ENCODE measurements around the gene CLCN3.
"Not testable (repeated sequence)": the region's sequence is repeated elsewhere in the genome, so short reads cannot be mapped to it uniquely, and the experiment has no call there.

CLCN3 gene

GRCh38 chr4:169658196-169658595, 37.8 kb downstream of the CLCN3 start:
- no peaks in the 10 kb centered on the region for H3K27me3 Mint-ChIP-seq
- H3K4me1 Mint-ChIP-seq (ENCODE audit: low read depth): peaks cover 25% of the 10 kb centered on the region
- no peak overlapping the region for H3K4me3 Mint-ChIP-seq
- H3K27ac Mint-ChIP-seq: no peak overlapping the region
- peaks cover 20% of the 10 kb centered on the region for H3K36me3 Mint-ChIP-seq (ENCODE audit: low read depth)
- no peaks in the 10 kb centered on the region for H3K9me3 Mint-ChIP-seq

DNA sequence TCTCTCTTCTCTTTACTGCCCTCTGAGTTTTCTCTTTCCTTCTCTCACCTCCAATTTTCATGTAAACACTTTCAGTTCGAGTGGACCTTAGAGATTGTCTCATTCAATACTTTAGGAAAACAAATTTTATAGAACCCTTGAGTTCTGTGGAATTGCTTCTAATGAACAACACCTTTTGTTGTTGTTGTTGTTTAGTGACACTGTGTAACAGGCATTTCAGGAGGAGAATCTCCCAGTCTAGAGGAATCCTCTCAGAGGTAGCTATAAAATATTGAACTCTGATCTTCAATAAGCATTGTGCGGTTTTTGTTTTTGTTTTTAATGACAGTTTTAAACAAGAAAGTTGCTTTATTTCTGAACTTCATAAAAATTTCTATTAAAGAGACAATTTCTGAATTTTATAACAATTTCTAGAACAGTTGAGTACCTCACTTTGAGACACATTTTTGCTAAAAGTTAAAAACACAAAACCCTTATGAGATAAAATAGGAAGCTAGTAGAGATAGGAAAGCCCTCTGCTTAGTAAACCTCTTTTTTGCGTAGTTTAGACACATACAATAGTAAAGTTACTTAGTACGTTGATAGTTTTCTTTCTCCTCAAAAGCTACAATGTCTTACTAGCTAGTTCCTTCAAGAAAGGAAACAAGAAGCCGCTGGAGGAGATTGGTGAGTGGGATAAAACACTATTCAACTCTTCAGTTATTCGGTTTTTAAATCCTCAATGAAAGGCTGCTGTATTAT, 38.8 kb downstream of the CLCN3 start:
- Mint-ChIP-seq H3K27me3 (no peaks in the 10 kb centered on the region), H3K27ac (peak overlapping the region; percentile 88), H3K36me3 (ENCODE audit: low read depth) (peaks cover 21% of the 10 kb centered on the region), H3K4me1 (ENCODE audit: low read depth) (peaks cover 31% of the 10 kb centered on the region), H3K9me3 (no peaks in the 10 kb centered on the region), H3K4me3 (peak overlapping the region; percentile 91)

GRCh38 chr4:169659716-169660670, 39.6 kb downstream of the CLCN3 start:
- Mint-ChIP-seq H3K27me3 (no peaks in the 10 kb centered on the region), H3K36me3 (ENCODE audit: low read depth) (peaks cover 19% of the 10 kb centered on the region), H3K27ac (peak overlapping the region; percentile 84), H3K4me3 (peak overlapping the region; percentile 91), H3K9me3 (no peaks in the 10 kb centered on the region), H3K4me1 (ENCODE audit: low read depth) (peaks cover 39% of the 10 kb centered on the region)

- Mint-ChIP-seq H3K4me3 (peak overlapping the region; percentile 91), H3K27me3 (no peaks in the 10 kb centered on the region), H3K4me1 (ENCODE audit: low read depth) (peaks cover 46% of the 10 kb centered on the region)
These were observed 40.6 kb downstream of the CLCN3 start for GRCh38 chr4:169660929-169661328.

GRCh38 chr4:169661761-169662160, 41.4 kb downstream of the CLCN3 start:
- Mint-ChIP-seq H3K9me3 (peaks cover 6% of the 10 kb centered on the region), H3K4me3 (no peak overlapping the region), H3K4me1 (ENCODE audit: low read depth) (peaks cover 46% of the 10 kb centered on the region), H3K36me3 (ENCODE audit: low read depth) (peaks cover 22% of the 10 kb centered on the region), H3K27ac (no peak overlapping the region), H3K27me3 (no peaks in the 10 kb centered on the region)

More at GRCh38 chr4:169660929-169661328, 40.6 kb downstream of the CLCN3 start:
- Mint-ChIP-seq H3K27ac (no peak overlapping the region), H3K36me3 (ENCODE audit: low read depth) (peaks cover 18% of the 10 kb centered on the region), H3K9me3 (no peaks in the 10 kb centered on the region)

DNA sequence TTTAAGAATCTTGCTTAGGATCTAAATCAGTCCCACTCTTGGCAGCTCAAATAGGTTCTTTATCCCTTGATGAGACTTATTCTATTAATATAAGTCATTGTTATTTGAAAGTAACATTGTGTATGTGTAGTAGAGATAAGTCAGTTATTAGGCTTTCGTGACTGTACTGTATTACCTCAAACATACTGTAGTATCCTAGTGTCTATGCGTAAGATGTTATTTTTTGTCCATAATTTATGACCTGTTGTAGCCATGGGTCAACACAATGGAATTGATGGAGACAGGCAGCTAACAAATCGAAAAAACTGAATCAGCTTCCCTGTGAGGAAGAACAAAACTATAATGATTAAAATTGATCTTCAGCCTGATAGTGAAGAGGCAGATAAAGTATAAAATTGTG, 41.8 kb downstream of the CLCN3 start:
- peaks cover 6% of the 10 kb centered on the region for H3K9me3 Mint-ChIP-seq
- no peaks in the 10 kb centered on the region for H3K27me3 Mint-ChIP-seq
- H3K4me1 Mint-ChIP-seq (ENCODE audit: low read depth): peaks cover 46% of the 10 kb centered on the region
- no peak overlapping the region for H3K4me3 Mint-ChIP-seq
- no peak overlapping the region for H3K27ac Mint-ChIP-seq
- peaks cover 24% of the 10 kb centered on the region for H3K36me3 Mint-ChIP-seq (ENCODE audit: low read depth)

- peaks cover 34% of the 10 kb centered on the region for H3K36me3 Mint-ChIP-seq (ENCODE audit: low read depth)
- H3K27me3 Mint-ChIP-seq: no peaks in the 10 kb centered on the region
- peaks cover 46% of the 10 kb centered on the region for H3K4me1 Mint-ChIP-seq (ENCODE audit: low read depth)
- peaks cover 6% of the 10 kb centered on the region for H3K9me3 Mint-ChIP-seq
- H3K4me3 Mint-ChIP-seq: no peak overlapping the region
- H3K27ac Mint-ChIP-seq: no peak overlapping the region
These were observed 43.0 kb downstream of the CLCN3 start for GRCh38 chr4:169663402-169663801.

DNA sequence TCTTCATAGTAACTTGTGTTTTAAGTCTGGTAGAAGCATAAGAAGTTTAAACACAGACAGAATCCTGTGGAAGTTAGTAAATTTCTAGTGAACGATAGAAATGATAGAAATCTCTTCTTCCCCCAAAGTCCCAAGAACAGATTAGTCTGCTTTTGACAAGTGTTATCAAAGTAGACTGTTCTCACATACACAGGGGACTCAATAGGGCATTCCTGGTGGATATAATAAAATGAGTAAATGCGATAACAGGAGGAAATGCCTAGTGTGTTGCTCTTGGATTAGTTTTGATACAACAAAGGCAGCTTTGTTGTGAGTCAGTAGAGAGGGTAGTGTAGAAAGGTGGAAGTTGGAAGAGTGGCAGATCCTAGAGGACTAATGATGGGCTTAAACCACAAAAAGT, 43.5 kb downstream of the CLCN3 start:
- H3K27ac Mint-ChIP-seq: peak overlapping the region; percentile 68
- H3K27me3 Mint-ChIP-seq: no peaks in the 10 kb centered on the region
- peaks cover 37% of the 10 kb centered on the region for H3K36me3 Mint-ChIP-seq (ENCODE audit: low read depth)
- peaks cover 6% of the 10 kb centered on the region for H3K9me3 Mint-ChIP-seq
- H3K4me3 Mint-ChIP-seq: no peak overlapping the region
- peaks cover 43% of the 10 kb centered on the region for H3K4me1 Mint-ChIP-seq (ENCODE audit: low read depth)

DNA sequence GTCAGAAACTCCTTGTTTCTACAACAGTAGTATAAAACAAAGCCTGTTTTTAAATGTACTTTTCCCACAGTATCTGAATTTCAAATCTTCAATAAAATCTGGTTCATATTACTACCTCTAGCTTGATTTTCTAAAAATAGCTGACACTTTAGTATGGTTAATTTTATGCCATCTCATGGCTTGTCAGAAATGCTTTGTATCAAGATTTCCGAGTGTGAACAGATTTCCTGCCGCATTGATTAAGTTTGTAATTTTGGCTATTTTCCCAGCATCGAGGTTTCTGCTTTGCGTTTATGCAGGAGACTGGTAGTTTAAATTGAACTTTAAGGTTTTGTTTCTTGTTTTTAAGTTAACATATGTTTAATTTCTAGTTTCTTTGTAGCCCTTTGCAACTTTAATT, 44.2 kb downstream of the CLCN3 start:
- Mint-ChIP-seq H3K4me1 (ENCODE audit: low read depth) (peaks cover 38% of the 10 kb centered on the region), H3K4me3 (no peak overlapping the region), H3K27ac (no peak overlapping the region), H3K27me3 (no peaks in the 10 kb centered on the region), H3K9me3 (peaks cover 6% of the 10 kb centered on the region), H3K36me3 (ENCODE audit: low read depth) (peaks cover 40% of the 10 kb centered on the region)

DNA sequence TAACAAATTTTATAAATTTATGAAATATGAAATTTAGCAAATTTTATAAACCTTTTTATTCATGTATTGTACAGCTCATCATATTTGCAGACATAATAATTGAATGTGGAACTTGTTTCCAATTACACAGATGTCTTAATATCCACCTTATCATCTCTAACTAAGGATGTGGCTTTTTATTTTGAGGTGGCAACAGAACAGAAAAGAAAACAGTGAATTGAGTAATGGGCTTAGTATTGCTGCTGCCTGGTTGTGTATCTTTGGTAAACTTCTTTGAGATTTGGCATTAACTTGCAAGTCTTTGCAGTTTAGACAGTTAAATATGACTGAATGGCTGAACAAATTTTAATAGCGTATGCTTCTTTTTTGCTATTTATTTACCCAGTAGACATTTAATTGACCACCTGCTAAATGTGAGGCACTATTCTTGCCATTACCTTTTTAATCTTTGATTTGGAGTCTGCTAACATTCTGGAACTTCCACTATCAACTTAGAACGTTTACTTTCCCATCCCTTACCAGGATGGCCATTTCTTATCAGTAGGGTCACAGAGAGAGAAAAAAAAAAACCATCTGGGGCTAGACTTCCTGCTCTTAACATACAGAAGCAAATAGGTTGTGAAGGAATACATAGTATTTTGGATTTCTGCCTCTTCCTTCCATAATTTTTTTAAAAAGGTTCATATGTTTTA, 44.8 kb downstream of the CLCN3 start:
- peaks cover 6% of the 10 kb centered on the region for H3K9me3 Mint-ChIP-seq
- no peak overlapping the region for H3K4me3 Mint-ChIP-seq
- H3K27me3 Mint-ChIP-seq: no peaks in the 10 kb centered on the region

DNA sequence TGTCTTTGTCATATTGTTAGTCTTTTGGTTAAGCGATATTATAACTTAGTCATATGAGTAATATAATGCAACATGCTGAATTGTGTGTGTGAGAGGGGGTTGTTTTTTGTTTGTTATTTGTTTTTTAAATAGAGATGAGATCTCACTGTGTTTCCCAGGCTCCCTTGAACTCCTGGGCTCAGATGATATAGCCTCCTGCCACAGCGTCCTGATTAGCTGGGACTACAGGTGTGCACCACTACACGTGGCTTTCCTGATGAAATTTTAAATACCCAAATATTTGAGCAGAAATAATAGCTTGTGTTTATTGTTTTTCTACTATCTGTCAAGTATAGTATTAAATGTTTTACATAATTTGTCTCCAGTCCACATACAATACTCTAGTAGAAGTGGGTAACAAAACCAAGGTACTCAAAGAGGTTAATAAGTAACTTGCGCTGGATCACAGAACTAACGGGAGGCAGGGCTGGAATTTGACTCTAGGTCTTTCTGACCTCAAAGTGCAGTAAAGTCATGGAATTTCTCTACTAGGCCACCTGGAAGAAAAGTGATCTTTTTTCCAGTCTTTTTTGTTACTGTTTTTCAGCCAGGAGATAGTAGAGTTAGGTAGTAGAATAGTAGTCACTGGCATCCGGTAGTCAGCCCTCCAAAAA, 47.8 kb downstream of the CLCN3 start:
- Mint-ChIP-seq H3K27ac (no peak overlapping the region), H3K36me3 (ENCODE audit: low read depth) (peaks cover 57% of the 10 kb centered on the region), H3K27me3 (no peaks in the 10 kb centered on the region), H3K4me3 (no peak overlapping the region), H3K9me3 (peaks cover 6% of the 10 kb centered on the region), H3K4me1 (ENCODE audit: low read depth) (peaks cover 21% of the 10 kb centered on the region)

More for the DNA sequence above, 44.8 kb downstream of the CLCN3 start:
- peaks cover 42% of the 10 kb centered on the region for H3K36me3 Mint-ChIP-seq (ENCODE audit: low read depth)
- no peak overlapping the region for H3K27ac Mint-ChIP-seq
- peaks cover 34% of the 10 kb centered on the region for H3K4me1 Mint-ChIP-seq (ENCODE audit: low read depth)

GRCh38 chr4:169675825-169676224, 55.4 kb downstream of the CLCN3 start:
- no peak overlapping the region for H3K4me3 Mint-ChIP-seq
- H3K27me3 Mint-ChIP-seq: no peaks in the 10 kb centered on the region
- no peaks in the 10 kb centered on the region for H3K9me3 Mint-ChIP-seq
- no peak overlapping the region for H3K27ac Mint-ChIP-seq
- peaks cover 27% of the 10 kb centered on the region for H3K36me3 Mint-ChIP-seq (ENCODE audit: low read depth)
- no peaks in the 10 kb centered on the region for H3K4me1 Mint-ChIP-seq (ENCODE audit: low read depth)

GRCh38 chr4:169677150-169677748, 56.9 kb downstream of the CLCN3 start:
- H3K27ac Mint-ChIP-seq: no peak overlapping the region

DNA sequence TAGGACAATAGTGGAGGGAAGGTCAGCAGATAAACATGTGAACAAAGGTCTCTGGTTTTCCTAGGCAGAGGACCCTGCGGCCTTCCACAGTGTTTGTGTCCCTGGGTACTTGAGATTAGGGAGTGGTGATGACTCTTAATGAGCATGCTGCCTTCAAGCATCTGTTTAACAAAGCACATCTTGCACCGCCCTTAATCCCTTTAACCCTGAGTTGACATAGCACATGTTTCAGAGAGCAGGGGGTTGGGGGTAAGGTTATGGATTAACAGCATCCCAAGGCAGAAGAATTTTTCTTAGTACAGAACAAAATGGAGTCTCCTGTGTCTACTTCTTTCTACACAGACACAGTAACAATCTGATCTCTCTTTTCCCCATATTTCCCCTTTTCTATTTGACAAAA, 58.1 kb downstream of the CLCN3 start:
- not testable (repeated sequence) for H3K4me1 Mint-ChIP-seq (ENCODE audit: low read depth); H3K9me3 Mint-ChIP-seq; H3K4me3 Mint-ChIP-seq; H3K27ac Mint-ChIP-seq; H3K27me3 Mint-ChIP-seq
- H3K36me3 Mint-ChIP-seq (ENCODE audit: low read depth): peaks cover 27% of the 10 kb centered on the region

More at GRCh38 chr4:169677150-169677748, 56.9 kb downstream of the CLCN3 start:
- Mint-ChIP-seq H3K36me3 (ENCODE audit: low read depth) (peaks cover 18% of the 10 kb centered on the region), H3K4me3 (no peak overlapping the region), H3K27me3 (no peaks in the 10 kb centered on the region), H3K9me3 (no peaks in the 10 kb centered on the region), H3K4me1 (ENCODE audit: low read depth) (no peaks in the 10 kb centered on the region)

Data from stimulated activated naive CD8-positive, alpha-beta T cell treated with anti-CD3 and anti-CD28 coated beads, Interleukin-15, Interleukin-2, amounts not matched to agents 100 ng/mL and 50 ng/mL, for 24 hours (primary cell).